OCI-LY1 (cell line): ENCODE data around the gene OSBPL2.

Source experiments
- CTCF ChIP-seq: fragments of 200-600 bp; sonication (generic), shearing (Covaris generic); IDR thresholded peaks from 2 replicates; pipeline ENCODE4 v1.5.1; 2017; ENCODE audit warnings: mild to moderate bottlenecking, antibody characterized with exemption, low read length, moderate library complexity, mixed read lengths
- EZH2 ChIP-seq: fragments of 200-600 bp; sonication (generic), shearing (Covaris generic); IDR thresholded peaks from 2 replicates; pipeline ENCODE4 v1.8.0; 2017; ENCODE audit warnings: borderline replicate concordance, mixed run types, mild to moderate bottlenecking, antibody characterized with exemption, low read length, moderate library complexity, mixed read lengths

GRCh38 chr20:62230696-62231095, 7.6 kb upstream of the OSBPL2 start:
- TF ChIP-seq CTCF (no peak), EZH2 (no peak)
